Measurements from ENCODE around the gene NCAPG2.
A peak's percentile ranks its signal among the peaks of the same experiment; 100 is the strongest.

The NCAPG2 gene

GRCh38 chr7:158740013-158740656, 35.5 kb upstream of the NCAPG2 start:
- Histone ChIP-seq H3K4me3 (ENCODE audit: low read length, poor library complexity, severe bottlenecking) (no peak overlapping the region), H3K4me2 (ENCODE audit: low read depth, low read length, poor library complexity, severe bottlenecking) (peak overlapping the region; percentile 16), H3K9ac (ENCODE audit: low read depth, low read length, poor library complexity, severe bottlenecking) (no peak overlapping the region), H4K20me1 (ENCODE audit: insufficient read depth, low read length, poor library complexity, severe bottlenecking) (no peaks in the 10 kb centered on the region), H3K9me2 (replicated peaks; ENCODE audit: low read depth, low read length) (no peaks in the 10 kb centered on the region), H2AFZ (ENCODE audit: low read length) (no peak overlapping the region), H3K27me3 (ENCODE audit: insufficient read depth, low read length, poor library complexity, severe bottlenecking) (no peaks in the 10 kb centered on the region), H3K36me3 (ENCODE audit: insufficient read depth, low read length) (peaks cover 93% of the 10 kb centered on the region), H3K79me2 (ENCODE audit: insufficient read depth, low read length) (no peaks in the 10 kb centered on the region), H3K4me1 (ENCODE audit: insufficient read depth, low read length, poor library complexity, severe bottlenecking) (peaks cover 14% of the 10 kb centered on the region), H3K9me3 (ENCODE audit: insufficient read depth, low read depth, low read length) (no peaks in the 10 kb centered on the region), H3F3A (ENCODE audit: low read depth) (no peaks in the 10 kb centered on the region; the same call in 1 of the 2 replicates)
- TF ChIP-seq, protein P1, sequence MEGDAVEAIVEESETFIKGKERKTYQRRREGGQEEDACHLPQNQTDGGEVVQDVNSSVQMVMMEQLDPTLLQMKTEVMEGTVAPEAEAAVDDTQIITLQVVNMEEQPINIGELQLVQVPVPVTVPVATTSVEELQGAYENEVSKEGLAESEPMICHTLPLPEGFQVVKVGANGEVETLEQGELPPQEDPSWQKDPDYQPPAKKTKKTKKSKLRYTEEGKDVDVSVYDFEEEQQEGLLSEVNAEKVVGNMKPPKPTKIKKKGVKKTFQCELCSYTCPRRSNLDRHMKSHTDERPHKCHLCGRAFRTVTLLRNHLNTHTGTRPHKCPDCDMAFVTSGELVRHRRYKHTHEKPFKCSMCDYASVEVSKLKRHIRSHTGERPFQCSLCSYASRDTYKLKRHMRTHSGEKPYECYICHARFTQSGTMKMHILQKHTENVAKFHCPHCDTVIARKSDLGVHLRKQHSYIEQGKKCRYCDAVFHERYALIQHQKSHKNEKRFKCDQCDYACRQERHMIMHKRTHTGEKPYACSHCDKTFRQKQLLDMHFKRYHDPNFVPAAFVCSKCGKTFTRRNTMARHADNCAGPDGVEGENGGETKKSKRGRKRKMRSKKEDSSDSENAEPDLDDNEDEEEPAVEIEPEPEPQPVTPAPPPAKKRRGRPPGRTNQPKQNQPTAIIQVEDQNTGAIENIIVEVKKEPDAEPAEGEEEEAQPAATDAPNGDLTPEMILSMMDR (conservative IDR thresholded peaks at IDR 0.05; ENCODE audit: low read length): no peak; the same call in 1 of the 2 replicates
- no peak for TF ChIP-seq EZH2phosphoT487 (IDR thresholded peaks at IDR 0.05; ENCODE audit: borderline replicate concordance)

DNA sequence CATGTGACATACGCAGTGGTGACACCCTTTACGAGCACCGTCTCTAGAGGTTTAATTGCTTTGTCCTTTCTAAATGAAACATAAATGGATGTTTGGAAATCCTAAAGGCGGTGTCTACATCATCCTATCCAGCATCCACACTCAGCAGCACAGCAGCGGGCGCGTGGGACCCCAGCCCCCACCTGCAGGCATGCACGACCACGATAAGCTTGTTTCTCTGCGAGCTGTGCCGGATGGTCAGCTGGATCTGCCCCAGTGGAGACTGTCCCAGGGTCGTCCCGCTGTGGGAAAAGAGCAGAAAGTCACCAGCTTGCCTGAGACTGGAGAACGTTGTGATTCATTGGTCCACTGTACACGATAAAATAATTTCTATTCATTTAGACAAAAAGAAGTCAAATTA, 34.2 kb upstream of the NCAPG2 start:
- no peak overlapping the region for H2AFZ ChIP-seq (ENCODE audit: low read length)
- H3F3A ChIP-seq (ENCODE audit: low read depth): no peaks in the 10 kb centered on the region; the same call in 1 of the 2 replicates
- no peaks in the 10 kb centered on the region for H4K20me1 ChIP-seq (ENCODE audit: insufficient read depth, low read length, poor library complexity, severe bottlenecking)
- no peaks in the 10 kb centered on the region for H3K27me3 ChIP-seq (ENCODE audit: insufficient read depth, low read length, poor library complexity, severe bottlenecking)
- H3K9me3 ChIP-seq (ENCODE audit: insufficient read depth, low read depth, low read length): no peaks in the 10 kb centered on the region
- no peak overlapping the region for H3K4me3 ChIP-seq (ENCODE audit: low read length, poor library complexity, severe bottlenecking)
- TF ChIP-seq, protein P1 (conservative IDR thresholded peaks at IDR 0.05; ENCODE audit: low read length): no peak
- no peak for TF ChIP-seq EZH2phosphoT487 (IDR thresholded peaks at IDR 0.05; ENCODE audit: borderline replicate concordance)
- no peaks in the 10 kb centered on the region for H3K79me2 ChIP-seq (ENCODE audit: insufficient read depth, low read length)
- no peak overlapping the region for H3K9ac ChIP-seq (ENCODE audit: low read depth, low read length, poor library complexity, severe bottlenecking)
- H3K9me2 ChIP-seq (replicated peaks; ENCODE audit: low read depth, low read length): no peaks in the 10 kb centered on the region
- peaks cover 14% of the 10 kb centered on the region for H3K4me1 ChIP-seq (ENCODE audit: insufficient read depth, low read length, poor library complexity, severe bottlenecking)
- no peak overlapping the region for H3K4me2 ChIP-seq (ENCODE audit: low read depth, low read length, poor library complexity, severe bottlenecking)
- peaks cover 93% of the 10 kb centered on the region for H3K36me3 ChIP-seq (ENCODE audit: insufficient read depth, low read length)

DNA sequence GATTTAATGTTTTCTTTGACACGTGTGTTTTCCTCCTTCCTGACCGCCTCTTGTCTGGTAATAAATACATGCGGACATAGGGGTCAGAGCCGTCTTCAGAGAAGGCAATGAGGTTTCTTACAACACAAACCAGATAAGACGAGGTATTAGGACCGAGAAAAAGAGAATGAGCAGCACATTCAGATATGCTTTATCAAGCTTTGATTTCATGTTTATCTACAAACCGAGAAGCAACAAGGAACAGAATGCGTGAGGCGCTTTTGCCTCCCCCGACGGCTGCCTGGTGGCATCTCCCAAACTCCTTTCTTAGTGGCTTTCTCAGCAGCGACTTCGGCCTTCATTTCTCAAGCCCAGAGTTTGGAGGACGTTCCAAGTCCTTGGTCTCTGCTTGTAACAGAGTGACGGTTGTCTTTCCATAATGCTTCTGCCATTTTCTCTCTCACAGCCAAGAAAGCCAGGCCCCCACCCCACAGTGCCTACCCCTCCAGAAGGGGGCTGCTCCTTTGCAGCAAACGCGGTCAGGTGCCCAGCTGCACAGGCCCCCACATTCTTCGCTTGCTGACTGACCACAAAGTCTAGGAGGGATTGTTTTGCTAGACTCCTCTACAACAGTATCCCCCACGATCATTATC, 32.6 kb upstream of the NCAPG2 start:
- H3K36me3 ChIP-seq (ENCODE audit: insufficient read depth, low read length): peaks cover 76% of the 10 kb centered on the region; the same call in 1 of the 2 replicates
- no peaks in the 10 kb centered on the region for H3K79me2 ChIP-seq (ENCODE audit: insufficient read depth, low read length)
- H3K27me3 ChIP-seq (ENCODE audit: insufficient read depth, low read length, poor library complexity, severe bottlenecking): no peaks in the 10 kb centered on the region
- no peak overlapping the region for H3K9ac ChIP-seq (ENCODE audit: low read depth, low read length, poor library complexity, severe bottlenecking)
- no peak overlapping the region for H2AFZ ChIP-seq (ENCODE audit: low read length)
- no peaks in the 10 kb centered on the region for H3K9me2 ChIP-seq (replicated peaks; ENCODE audit: low read depth, low read length)
- H3F3A ChIP-seq (ENCODE audit: low read depth): no peaks in the 10 kb centered on the region; the same call in 1 of the 2 replicates
- no peaks in the 10 kb centered on the region for H4K20me1 ChIP-seq (ENCODE audit: insufficient read depth, low read length, poor library complexity, severe bottlenecking)
- no peak overlapping the region for H3K4me3 ChIP-seq (ENCODE audit: low read length, poor library complexity, severe bottlenecking)
- H3K4me2 ChIP-seq (ENCODE audit: low read depth, low read length, poor library complexity, severe bottlenecking): no peak overlapping the region
- no peaks in the 10 kb centered on the region for H3K9me3 ChIP-seq (ENCODE audit: insufficient read depth, low read depth, low read length)
- peaks cover 14% of the 10 kb centered on the region for H3K4me1 ChIP-seq (ENCODE audit: insufficient read depth, low read length, poor library complexity, severe bottlenecking)
- TF ChIP-seq, protein P1 (conservative IDR thresholded peaks at IDR 0.05; ENCODE audit: low read length): no peak
- no peak for TF ChIP-seq EZH2phosphoT487 (IDR thresholded peaks at IDR 0.05; ENCODE audit: borderline replicate concordance)

Measured in Loucy (cell line).